ENCODE data around the gene CPEB4.

DNA sequence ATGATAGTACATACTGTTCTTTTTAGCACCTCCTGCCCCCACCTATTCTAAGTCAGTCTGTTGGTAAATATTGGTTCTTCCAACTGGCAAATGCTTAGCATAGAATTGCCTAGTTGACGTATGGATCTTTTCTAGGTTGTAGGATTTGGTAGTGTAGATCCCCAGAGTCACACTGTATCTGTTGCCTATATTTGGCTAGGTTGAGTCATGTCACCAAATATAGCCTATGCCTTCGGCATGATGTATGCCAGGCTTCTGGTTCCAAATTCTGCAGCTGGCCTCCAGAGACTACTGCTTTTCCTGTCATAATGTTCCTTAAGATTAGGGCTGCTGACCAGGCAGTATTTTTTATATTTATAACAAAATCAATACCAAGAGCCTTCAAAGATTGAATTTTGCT, 38.2 kb downstream of the CPEB4 start:
- TF ChIP-seq, protein P1, sequence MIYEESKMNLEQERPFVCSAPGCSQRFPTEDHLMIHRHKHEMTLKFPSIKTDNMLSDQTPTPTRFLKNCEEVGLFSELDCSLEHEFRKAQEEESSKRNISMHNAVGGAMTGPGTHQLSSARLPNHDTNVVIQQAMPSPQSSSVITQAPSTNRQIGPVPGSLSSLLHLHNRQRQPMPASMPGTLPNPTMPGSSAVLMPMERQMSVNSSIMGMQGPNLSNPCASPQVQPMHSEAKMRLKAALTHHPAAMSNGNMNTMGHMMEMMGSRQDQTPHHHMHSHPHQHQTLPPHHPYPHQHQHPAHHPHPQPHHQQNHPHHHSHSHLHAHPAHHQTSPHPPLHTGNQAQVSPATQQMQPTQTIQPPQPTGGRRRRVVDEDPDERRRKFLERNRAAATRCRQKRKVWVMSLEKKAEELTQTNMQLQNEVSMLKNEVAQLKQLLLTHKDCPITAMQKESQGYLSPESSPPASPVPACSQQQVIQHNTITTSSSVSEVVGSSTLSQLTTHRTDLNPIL (CRISPR knock-in tag; IDR thresholded peaks at IDR 0.05; ENCODE audit: low read depth), result no peak
- TF ChIP-seq ZNF70 (CRISPR knock-in tag; IDR thresholded peaks at IDR 0.05), result no peak
- no peak for TF ChIP-seq OSR1 (CRISPR knock-in tag; IDR thresholded peaks at IDR 0.05)
- TF ChIP-seq, protein P2, sequence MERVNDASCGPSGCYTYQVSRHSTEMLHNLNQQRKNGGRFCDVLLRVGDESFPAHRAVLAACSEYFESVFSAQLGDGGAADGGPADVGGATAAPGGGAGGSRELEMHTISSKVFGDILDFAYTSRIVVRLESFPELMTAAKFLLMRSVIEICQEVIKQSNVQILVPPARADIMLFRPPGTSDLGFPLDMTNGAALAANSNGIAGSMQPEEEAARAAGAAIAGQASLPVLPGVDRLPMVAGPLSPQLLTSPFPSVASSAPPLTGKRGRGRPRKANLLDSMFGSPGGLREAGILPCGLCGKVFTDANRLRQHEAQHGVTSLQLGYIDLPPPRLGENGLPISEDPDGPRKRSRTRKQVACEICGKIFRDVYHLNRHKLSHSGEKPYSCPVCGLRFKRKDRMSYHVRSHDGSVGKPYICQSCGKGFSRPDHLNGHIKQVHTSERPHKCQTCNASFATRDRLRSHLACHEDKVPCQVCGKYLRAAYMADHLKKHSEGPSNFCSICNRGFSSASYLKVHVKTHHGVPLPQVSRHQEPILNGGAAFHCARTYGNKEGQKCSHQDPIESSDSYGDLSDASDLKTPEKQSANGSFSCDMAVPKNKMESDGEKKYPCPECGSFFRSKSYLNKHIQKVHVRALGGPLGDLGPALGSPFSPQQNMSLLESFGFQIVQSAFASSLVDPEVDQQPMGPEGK (CRISPR knock-in tag; IDR thresholded peaks at IDR 0.05; ENCODE audit: borderline replicate concordance), result no peak
- no peak for TF ChIP-seq ISL1 (CRISPR knock-in tag; IDR thresholded peaks at IDR 0.05)
- no peak for TF ChIP-seq TCF4 (CRISPR knock-in tag; IDR thresholded peaks at IDR 0.05; ENCODE audit: borderline replicate concordance)
- TF ChIP-seq ZNF8 (CRISPR knock-in tag; IDR thresholded peaks at IDR 0.05), result no peak
- no peak for TF ChIP-seq ESRRG (CRISPR knock-in tag; IDR thresholded peaks at IDR 0.05)
- no peak for TF ChIP-seq ZFP30 (CRISPR knock-in tag; IDR thresholded peaks at IDR 0.05)
- TF ChIP-seq, protein P3, sequence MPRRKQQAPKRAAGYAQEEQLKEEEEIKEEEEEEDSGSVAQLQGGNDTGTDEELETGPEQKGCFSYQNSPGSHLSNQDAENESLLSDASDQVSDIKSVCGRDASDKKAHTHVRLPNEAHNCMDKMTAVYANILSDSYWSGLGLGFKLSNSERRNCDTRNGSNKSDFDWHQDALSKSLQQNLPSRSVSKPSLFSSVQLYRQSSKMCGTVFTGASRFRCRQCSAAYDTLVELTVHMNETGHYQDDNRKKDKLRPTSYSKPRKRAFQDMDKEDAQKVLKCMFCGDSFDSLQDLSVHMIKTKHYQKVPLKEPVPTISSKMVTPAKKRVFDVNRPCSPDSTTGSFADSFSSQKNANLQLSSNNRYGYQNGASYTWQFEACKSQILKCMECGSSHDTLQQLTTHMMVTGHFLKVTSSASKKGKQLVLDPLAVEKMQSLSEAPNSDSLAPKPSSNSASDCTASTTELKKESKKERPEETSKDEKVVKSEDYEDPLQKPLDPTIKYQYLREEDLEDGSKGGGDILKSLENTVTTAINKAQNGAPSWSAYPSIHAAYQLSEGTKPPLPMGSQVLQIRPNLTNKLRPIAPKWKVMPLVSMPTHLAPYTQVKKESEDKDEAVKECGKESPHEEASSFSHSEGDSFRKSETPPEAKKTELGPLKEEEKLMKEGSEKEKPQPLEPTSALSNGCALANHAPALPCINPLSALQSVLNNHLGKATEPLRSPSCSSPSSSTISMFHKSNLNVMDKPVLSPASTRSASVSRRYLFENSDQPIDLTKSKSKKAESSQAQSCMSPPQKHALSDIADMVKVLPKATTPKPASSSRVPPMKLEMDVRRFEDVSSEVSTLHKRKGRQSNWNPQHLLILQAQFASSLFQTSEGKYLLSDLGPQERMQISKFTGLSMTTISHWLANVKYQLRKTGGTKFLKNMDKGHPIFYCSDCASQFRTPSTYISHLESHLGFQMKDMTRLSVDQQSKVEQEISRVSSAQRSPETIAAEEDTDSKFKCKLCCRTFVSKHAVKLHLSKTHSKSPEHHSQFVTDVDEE (CRISPR knock-in tag; IDR thresholded peaks at IDR 0.05), result no peak
- no peak for TF ChIP-seq PPARA (CRISPR knock-in tag; IDR thresholded peaks at IDR 0.05; ENCODE audit: borderline replicate concordance)
- TF ChIP-seq, protein P4, sequence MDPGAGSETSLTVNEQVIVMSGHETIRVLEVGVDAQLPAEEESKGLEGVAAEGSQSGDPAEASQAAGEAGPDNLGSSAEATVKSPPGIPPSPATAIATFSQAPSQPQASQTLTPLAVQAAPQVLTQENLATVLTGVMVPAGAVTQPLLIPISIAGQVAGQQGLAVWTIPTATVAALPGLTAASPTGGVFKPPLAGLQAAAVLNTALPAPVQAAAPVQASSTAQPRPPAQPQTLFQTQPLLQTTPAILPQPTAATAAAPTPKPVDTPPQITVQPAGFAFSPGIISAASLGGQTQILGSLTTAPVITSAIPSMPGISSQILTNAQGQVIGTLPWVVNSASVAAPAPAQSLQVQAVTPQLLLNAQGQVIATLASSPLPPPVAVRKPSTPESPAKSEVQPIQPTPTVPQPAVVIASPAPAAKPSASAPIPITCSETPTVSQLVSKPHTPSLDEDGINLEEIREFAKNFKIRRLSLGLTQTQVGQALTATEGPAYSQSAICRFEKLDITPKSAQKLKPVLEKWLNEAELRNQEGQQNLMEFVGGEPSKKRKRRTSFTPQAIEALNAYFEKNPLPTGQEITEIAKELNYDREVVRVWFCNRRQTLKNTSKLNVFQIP (CRISPR knock-in tag; IDR thresholded peaks at IDR 0.05; ENCODE audit: borderline replicate concordance, low read depth), result no peak
- TF ChIP-seq TOX (CRISPR knock-in tag; IDR thresholded peaks at IDR 0.05; ENCODE audit: borderline replicate concordance), result no peak

All from SK-N-SH treated with all-trans-retinoic acid at 6 μM for 48 hours (cell line).